ENCODE results near the gene SVIL. TPM values are rescaled to one million over a fixed set of nuclear protein-coding genes. Genes with fewer than 3 reads are reported as not detected.
"Not testable (repeated sequence)": the region's sequence is repeated elsewhere in the genome, so short reads cannot be mapped to it uniquely, and the experiment has no call there.

The SVIL gene
- total RNA-seq, 2 donors from 2014 or later, result 12.2 to 14.2 TPM

- H3K27ac Mint-ChIP-seq, result no peak overlapping the region
- H3K4me3 Mint-ChIP-seq, result no peak overlapping the region
- no peak for DNase-seq
- no peaks in the 10 kb centered on the region for H3K9me3 Mint-ChIP-seq
- no peaks in the 10 kb centered on the region for H3K27me3 Mint-ChIP-seq (ENCODE audit: low read depth)
- H3K4me1 Mint-ChIP-seq (ENCODE audit: low read depth), result peaks cover 7% of the 10 kb centered on the region
- H3K36me3 Mint-ChIP-seq (ENCODE audit: insufficient read depth in 2 of 2), result peaks cover 0 to 2% of the 10 kb centered on the region in 2 donors
- ATAC-seq (replicated peaks in 1 of 2), result no peak
Measured at GRCh38 chr10:29613196-29613595, 21.6 kb downstream of the SVIL start.

DNA sequence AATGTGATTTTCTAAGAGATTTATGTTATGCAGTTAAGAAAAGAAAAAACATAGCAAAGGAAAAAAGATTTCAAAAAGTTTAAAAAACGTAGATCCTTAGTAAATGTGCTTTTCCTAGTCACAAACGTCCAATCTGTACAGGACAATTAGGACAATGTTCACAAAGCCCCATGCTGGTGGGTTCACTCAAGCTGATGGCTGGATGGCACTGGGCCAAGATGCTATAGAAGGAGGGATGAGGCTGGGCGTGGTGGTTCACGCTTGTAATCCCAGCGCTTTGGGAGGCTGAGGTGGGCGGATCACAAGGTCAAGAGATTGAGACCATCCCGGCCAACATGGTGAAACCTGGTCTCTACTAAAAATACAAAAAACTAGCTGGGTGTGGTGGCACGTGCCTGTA lies 22.1 kb downstream of the SVIL start:
- no peak for ATAC-seq (replicated peaks in 1 of 2)
- no peak for DNase-seq
- peaks cover 7% of the 10 kb centered on the region for H3K4me1 Mint-ChIP-seq (ENCODE audit: low read depth)
- H3K4me3 Mint-ChIP-seq, result no peak overlapping the region
- no peaks in the 10 kb centered on the region for H3K9me3 Mint-ChIP-seq
- peaks cover 0 to 2% of the 10 kb centered on the region in 2 donors for H3K36me3 Mint-ChIP-seq (ENCODE audit: insufficient read depth in 2 of 2)
- no peaks in the 10 kb centered on the region for H3K27me3 Mint-ChIP-seq (ENCODE audit: low read depth)
- H3K27ac Mint-ChIP-seq, result no peak overlapping the region

- ATAC-seq (replicated peaks in 1 of 2) (no peak), DNase-seq (no peak)
- H3K27me3 Mint-ChIP-seq (ENCODE audit: low read depth), result no peaks in the 10 kb centered on the region
- H3K27ac Mint-ChIP-seq, result no peak overlapping the region
- no peak overlapping the region for H3K4me3 Mint-ChIP-seq
- peaks cover 0 to 2% of the 10 kb centered on the region in 2 donors for H3K36me3 Mint-ChIP-seq (ENCODE audit: insufficient read depth in 2 of 2)
- no peaks in the 10 kb centered on the region for H3K9me3 Mint-ChIP-seq
- peaks cover 7% of the 10 kb centered on the region for H3K4me1 Mint-ChIP-seq (ENCODE audit: low read depth)
Measured at GRCh38 chr10:29611781-29612381, 22.9 kb downstream of the SVIL start.

- H3K27me3 Mint-ChIP-seq (ENCODE audit: low read depth), result no peaks in the 10 kb centered on the region
- no peak overlapping the region for H3K27ac Mint-ChIP-seq
- H3K9me3 Mint-ChIP-seq, result no peaks in the 10 kb centered on the region
- H3K4me1 Mint-ChIP-seq (ENCODE audit: low read depth), result peaks cover 7% of the 10 kb centered on the region
- DNase-seq, result no peak
- peaks cover 0 to 2% of the 10 kb centered on the region in 2 donors for H3K36me3 Mint-ChIP-seq (ENCODE audit: insufficient read depth in 2 of 2)
- no peak for ATAC-seq (replicated peaks in 1 of 2)
- H3K4me3 Mint-ChIP-seq, result no peak overlapping the region
Measured at GRCh38 chr10:29610876-29611647, 23.7 kb downstream of the SVIL start.

GRCh38 chr10:29610331-29610730 lies 24.4 kb downstream of the SVIL start:
- H3K27me3 Mint-ChIP-seq (ENCODE audit: low read depth); H3K27ac Mint-ChIP-seq; ATAC-seq (replicated peaks in 1 of 2); DNase-seq; H3K4me3 Mint-ChIP-seq; H3K9me3 Mint-ChIP-seq; H3K36me3 Mint-ChIP-seq (ENCODE audit: insufficient read depth in 2 of 2); H3K4me1 Mint-ChIP-seq (ENCODE audit: low read depth): not testable (repeated sequence)

DNA sequence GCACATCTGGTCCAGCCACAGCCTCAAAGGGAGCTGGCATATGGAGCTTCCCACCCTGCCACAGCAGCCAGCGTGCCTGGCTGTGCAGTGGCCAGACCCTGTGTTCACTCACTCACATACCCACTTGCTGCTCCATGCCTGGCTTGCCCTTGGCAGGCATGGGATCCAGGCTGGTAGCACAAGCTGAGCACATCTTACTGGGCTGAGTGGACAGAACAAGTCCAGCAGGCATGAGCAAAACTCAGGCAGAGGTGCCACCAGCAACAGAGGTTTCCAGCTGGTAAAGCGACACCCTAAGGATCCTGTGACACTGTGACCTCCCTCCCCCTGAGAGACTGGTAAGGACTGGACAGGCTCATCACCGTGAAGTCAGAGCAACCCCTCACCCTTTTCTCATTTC lies 25.1 kb downstream of the SVIL start:
- no peak overlapping the region for H3K4me3 Mint-ChIP-seq
- H3K36me3 Mint-ChIP-seq (ENCODE audit: insufficient read depth in 2 of 2), result peaks cover 0 to 2% of the 10 kb centered on the region in 2 donors
- no peaks in the 10 kb centered on the region for H3K27me3 Mint-ChIP-seq (ENCODE audit: low read depth)
- H3K9me3 Mint-ChIP-seq, result no peaks in the 10 kb centered on the region
- H3K27ac Mint-ChIP-seq, result no peak overlapping the region
- peaks cover 7% of the 10 kb centered on the region for H3K4me1 Mint-ChIP-seq (ENCODE audit: low read depth)
- ATAC-seq (replicated peaks in 1 of 2) (no peak), DNase-seq (no peak)

GRCh38 chr10:29608476-29609301 lies 26.1 kb downstream of the SVIL start:
- Mint-ChIP-seq H3K4me1 (ENCODE audit: low read depth) (peaks cover 7% of the 10 kb centered on the region), H3K4me3 (no peak overlapping the region), H3K27me3 (ENCODE audit: low read depth) (no peaks in the 10 kb centered on the region), H3K9me3 (no peaks in the 10 kb centered on the region), H3K27ac (no peak overlapping the region), H3K36me3 (ENCODE audit: insufficient read depth in 2 of 2) (peaks cover 0 to 2% of the 10 kb centered on the region in 2 donors)
- ATAC-seq (replicated peaks in 1 of 2) (no peak), DNase-seq (no peak)

DNA sequence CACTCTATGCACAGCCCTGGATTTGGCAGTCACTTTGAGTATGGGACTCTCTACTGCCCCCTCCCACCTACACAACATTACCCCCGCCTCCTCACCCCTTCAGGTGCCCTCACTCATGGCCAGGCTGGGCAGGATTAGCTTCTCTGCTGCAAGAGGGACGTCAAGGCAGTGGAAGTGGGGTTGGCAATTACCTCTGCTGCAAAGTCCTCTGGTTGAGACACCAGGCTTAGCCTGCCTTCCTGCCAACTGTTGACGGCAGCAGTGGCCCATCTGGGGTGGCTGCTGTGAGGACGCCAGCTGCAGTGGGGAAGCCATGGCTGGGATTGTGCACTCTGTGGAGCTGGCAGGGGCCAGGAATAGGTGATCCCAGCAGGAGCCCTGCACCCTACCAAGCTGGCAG lies 26.7 kb downstream of the SVIL start:
- Mint-ChIP-seq H3K36me3 (ENCODE audit: insufficient read depth in 2 of 2) (peaks cover 0 to 2% of the 10 kb centered on the region in 2 donors), H3K4me1 (ENCODE audit: low read depth) (peaks cover 7% of the 10 kb centered on the region), H3K9me3 (no peaks in the 10 kb centered on the region), H3K27ac (no peak overlapping the region), H3K27me3 (ENCODE audit: low read depth) (no peaks in the 10 kb centered on the region), H3K4me3 (no peak overlapping the region)
- DNase-seq (no peak), ATAC-seq (replicated peaks in 1 of 2) (no peak)

- Mint-ChIP-seq H3K4me1 (ENCODE audit: low read depth) (peaks cover 7% of the 10 kb centered on the region), H3K27ac (no peak overlapping the region), H3K9me3 (no peaks in the 10 kb centered on the region), H3K27me3 (ENCODE audit: low read depth) (no peaks in the 10 kb centered on the region), H3K4me3 (no peak overlapping the region), H3K36me3 (ENCODE audit: insufficient read depth in 2 of 2) (peaks cover 0 to 2% of the 10 kb centered on the region in 2 donors)
- no peak for ATAC-seq (replicated peaks in 1 of 2)
- no peak for DNase-seq
Measured at GRCh38 chr10:29607576-29607975, 27.2 kb downstream of the SVIL start.

GRCh38 chr10:29606693-29607092 lies 28.1 kb downstream of the SVIL start:
- not testable (repeated sequence) for H3K36me3 Mint-ChIP-seq (ENCODE audit: insufficient read depth in 2 of 2); H3K4me3 Mint-ChIP-seq; H3K9me3 Mint-ChIP-seq; ATAC-seq (replicated peaks in 1 of 2); H3K4me1 Mint-ChIP-seq (ENCODE audit: low read depth); H3K27ac Mint-ChIP-seq; H3K27me3 Mint-ChIP-seq (ENCODE audit: low read depth); DNase-seq

DNA sequence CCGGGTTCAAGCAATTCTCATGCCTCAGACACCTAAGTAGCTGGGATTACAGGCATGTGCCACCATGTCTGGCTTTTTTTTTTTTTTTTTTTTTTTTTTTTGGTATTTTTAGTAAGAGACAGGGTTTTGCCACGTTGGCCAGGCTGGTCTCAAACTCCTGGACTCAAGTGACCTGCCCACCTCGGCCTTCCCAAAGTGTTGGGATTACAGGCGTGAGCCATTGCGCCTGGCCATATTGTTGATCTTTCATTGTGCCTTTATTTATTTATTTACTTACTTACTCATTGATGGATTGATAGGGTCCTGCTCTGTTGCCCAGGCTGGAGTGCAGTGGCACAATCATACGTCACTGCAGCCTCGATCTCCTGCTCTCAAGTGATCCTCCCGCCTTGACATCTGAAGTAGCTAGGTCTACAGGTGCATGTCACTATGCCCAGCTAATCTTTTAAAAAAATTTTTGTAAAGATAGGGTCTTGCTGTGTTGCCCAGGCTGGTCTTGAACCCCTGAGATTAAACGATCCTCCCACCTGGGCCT lies 30.4 kb downstream of the SVIL start:
- Mint-ChIP-seq H3K4me1 (ENCODE audit: low read depth) (peaks cover 4% of the 10 kb centered on the region), H3K36me3 (ENCODE audit: insufficient read depth in 2 of 2) (no peaks in the 10 kb centered on the region), H3K27me3 (ENCODE audit: low read depth) (no peaks in the 10 kb centered on the region), H3K4me3 (no peak overlapping the region), H3K27ac (no peak overlapping the region), H3K9me3 (no peaks in the 10 kb centered on the region)
- DNase-seq (no peak), ATAC-seq (replicated peaks in 1 of 2) (no peak)

- Mint-ChIP-seq H3K9me3 (no peaks in the 10 kb centered on the region), H3K4me3 (no peak overlapping the region), H3K4me1 (ENCODE audit: low read depth) (peaks cover 4% of the 10 kb centered on the region), H3K27me3 (ENCODE audit: low read depth) (no peaks in the 10 kb centered on the region), H3K27ac (no peak overlapping the region), H3K36me3 (ENCODE audit: insufficient read depth in 2 of 2) (no peaks in the 10 kb centered on the region)
- no peak for DNase-seq
- no peak for ATAC-seq (replicated peaks in 1 of 2)
Measured at GRCh38 chr10:29603223-29603896, 31.4 kb downstream of the SVIL start.

DNA sequence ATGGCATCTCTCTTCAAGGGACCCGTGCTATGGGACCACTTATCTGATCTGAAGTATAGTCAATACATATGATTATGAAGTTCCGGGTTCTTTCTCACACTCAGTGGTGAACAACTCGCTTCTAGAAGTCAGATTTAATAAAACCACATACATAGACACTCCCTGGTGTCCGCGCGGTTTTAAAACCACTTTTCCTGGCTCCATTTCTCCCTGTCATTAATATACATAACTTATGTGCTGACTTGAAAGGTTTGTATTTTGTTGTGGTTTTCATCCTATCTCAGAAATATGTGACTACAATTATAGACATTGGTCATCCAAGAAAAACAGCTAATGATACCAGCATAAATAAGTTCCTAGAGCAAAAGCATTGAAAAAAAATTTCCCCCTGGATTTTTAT lies 34.0 kb downstream of the SVIL start:
- DNase-seq, result no peak
- Mint-ChIP-seq H3K4me1 (ENCODE audit: low read depth) (peaks cover 4% of the 10 kb centered on the region), H3K27me3 (ENCODE audit: low read depth) (no peaks in the 10 kb centered on the region), H3K36me3 (ENCODE audit: insufficient read depth in 2 of 2) (no peaks in the 10 kb centered on the region), H3K4me3 (no peak overlapping the region), H3K27ac (no peak overlapping the region), H3K9me3 (no peaks in the 10 kb centered on the region)
- ATAC-seq (replicated peaks in 1 of 2), result no peak

Data from activated T-cell treated with anti-CD3 and anti-CD28 coated beads, Interleukin-2, amount 50 U/mL, for 72 hours (primary cell).